OCI-LY7 (cell line): ENCODE measurements around the gene PRRT4.

Source experiments
- CTCF ChIP-seq: fragments of 200-600 bp; sonication (generic); conservative IDR thresholded peaks from 2 replicates; pipeline ENCODE4 v1.5.1; 2014; ENCODE audit warnings: mild to moderate bottlenecking, antibody characterized with exemption, low read length, moderate library complexity, mixed read lengths
- EZH2phosphoT487 ChIP-seq: fragments of 200-600 bp; sonication (generic); IDR thresholded peaks from 2 replicates; pipeline ENCODE4 v1.6.1; 2018; ENCODE audit warnings: low read depth, borderline replicate concordance, mild to moderate bottlenecking, mixed run types, antibody characterized with exemption, low read length, moderate library complexity, mixed read lengths

GRCh38 chr7:128303643-128304042 lies 57.8 kb downstream of the PRRT4 start:
- no peak for TF ChIP-seq CTCF
- TF ChIP-seq EZH2phosphoT487 = no peak
